ENCODE results near the gene PRMT2. TPM values are rescaled to one million over a fixed set of nuclear protein-coding genes. Genes with fewer than 3 reads are reported as not detected.

Gene PRMT2
- total and polyA plus RNA-seq, 2 donors (not counting 1 experiment from before 2014, with no cell fraction given) = 152 to 169 TPM

Other genes with a start within 250 kb of the PRMT2 start
- 13.6 and 21.1 TPM in 2 replicates for gene DIP2A, start 176.8 kb upstream of the PRMT2 start, total RNA-seq
- gene DIP2A, start 176.8 kb upstream of the PRMT2 start, polyA plus RNA-seq = 16.3 and 19.6 TPM in 2 replicates
- gene S100B, start 30.6 kb upstream of the PRMT2 start, total RNA-seq = not detected in 2 replicates
- 1.4 and 2.7 TPM in 2 replicates for gene S100B, start 30.6 kb upstream of the PRMT2 start, polyA plus RNA-seq